HEK293T (cell line): ENCODE measurements around the gene DAP.

Source experiments
- CTCF ChIA-PET: fragments of 350-600 bp; formaldehyde crosslinking; extraction: SDS; loops from one replicate; lab custom pipeline; 2021; ENCODE audit warnings: antibody characterized with exemption, inconsistent platforms; lab: Yijun Ruan, JAX
- POLR2A ChIA-PET: fragments of 350-600 bp; formaldehyde crosslinking; extraction: SDS; loops from one replicate; lab custom pipeline; 2020; ENCODE audit warnings: antibody characterized with exemption, inconsistent platforms; lab: Yijun Ruan, JAX
- DNase-seq: peaks from one replicate; pipeline ENCODE4 v3.0.0; 2012; ENCODE audit warnings: mixed read lengths; ENCODE audit errors: extremely low spot score
- ARNT ChIP-seq: fragments of 450-650 bp; IDR thresholded peaks from 2 replicates; pipeline ENCODE4 v1.6.1; 2017; ENCODE audit warnings: mild to moderate bottlenecking
- BHLHE40 ChIP-seq: fragments of 450-650 bp; IDR thresholded peaks from 2 replicates; pipeline ENCODE4 v1.6.1; 2016; ENCODE audit warnings: mild to moderate bottlenecking, moderate library complexity, borderline replicate concordance
- CTBP1 ChIP-seq: fragments of 450-650 bp; IDR thresholded peaks from 2 replicates; pipeline ENCODE4 v1.6.1; 2016; ENCODE audit warnings: borderline replicate concordance
- ELF4 ChIP-seq: fragments of 450-650 bp; IDR thresholded peaks from 2 replicates; pipeline ENCODE4 v1.6.1; 2017; ENCODE audit warnings: antibody characterized with exemption
- FOXA1 ChIP-seq: fragments of 450-650 bp; IDR thresholded peaks from 2 replicates; pipeline ENCODE4 v1.6.1; 2016; ENCODE audit warnings: mild to moderate bottlenecking
- FOXK2 ChIP-seq: fragments of 450-650 bp; IDR thresholded peaks from 2 replicates; pipeline ENCODE4 v1.6.1; 2016; ENCODE audit warnings: mild to moderate bottlenecking
- FOXM1 ChIP-seq: fragments of 450-650 bp; IDR thresholded peaks from 2 replicates; pipeline ENCODE4 v1.6.1; 2017; ENCODE audit warnings: mild to moderate bottlenecking, borderline replicate concordance
- HDGF ChIP-seq: fragments of 450-650 bp; IDR thresholded peaks from 2 replicates; pipeline ENCODE4 v1.6.1; 2017; ENCODE audit warnings: antibody characterized with exemption, borderline replicate concordance
- L3MBTL2 ChIP-seq: fragments of 450-650 bp; conservative IDR thresholded peaks from 2 replicates; pipeline ENCODE4 v1.6.1; 2016; ENCODE audit warnings: mild to moderate bottlenecking
- LEF1 ChIP-seq: fragments of 450-650 bp; IDR thresholded peaks from 2 replicates; pipeline ENCODE4 v1.6.1; 2017; ENCODE audit warnings: mild to moderate bottlenecking, borderline replicate concordance
- NFRKB ChIP-seq: fragments of 450-650 bp; IDR thresholded peaks from 2 replicates; pipeline ENCODE4 v1.6.1; 2016; ENCODE audit warnings: mild to moderate bottlenecking, moderate library complexity
- PKNOX1 ChIP-seq: fragments of 450-650 bp; IDR thresholded peaks from 2 replicates; pipeline ENCODE4 v1.6.1; 2016
- SP1 ChIP-seq: fragments of 450-650 bp; IDR thresholded peaks from 2 replicates; pipeline ENCODE4 v1.6.1; 2017
- SUZ12 ChIP-seq: fragments of 450-650 bp; IDR thresholded peaks from 2 replicates; pipeline ENCODE4 v1.6.1; 2016; ENCODE audit warnings: mild to moderate bottlenecking
- TARDBP ChIP-seq: fragments of 450-650 bp; IDR thresholded peaks from 2 replicates; pipeline ENCODE4 v1.6.1; 2016
- ZNF384 ChIP-seq: fragments of 450-650 bp; IDR thresholded peaks from 2 replicates; pipeline ENCODE4 v1.6.1; 2016

The DAP gene

GRCh38 chr5:10655972-10656830 is 104.8 kb downstream of the DAP start:
- TF ChIP-seq BHLHE40 (no peak), CTBP1 (no peak), TARDBP (no peak), FOXK2 (no peak), FOXM1 (no peak), NFRKB (no peak), HDGF (no peak), PKNOX1 (no peak), SP1 (no peak), SUZ12 (no peak), FOXA1 (no peak), ZNF384 (no peak), L3MBTL2 (no peak)
- POLR2A ChIA-PET: no interaction called here
- no peak for DNase-seq
- CTCF ChIA-PET: no interaction called here

GRCh38 chr5:10655161-10655971 is 105.7 kb downstream of the DAP start:
- DNase-seq: no peak
- CTCF ChIA-PET: no interaction called here
- POLR2A ChIA-PET: no interaction called here
- TF ChIP-seq PKNOX1: no peak
- no peak for TF ChIP-seq ZNF384

GRCh38 chr5:10654566-10654965 is 106.5 kb downstream of the DAP start:
- ChIA-PET CTCF (no interaction called here), POLR2A (no interaction called here)
- TF ChIP-seq PKNOX1: no peak
- no peak for TF ChIP-seq BHLHE40
- TF ChIP-seq FOXM1: no peak
- no peak for TF ChIP-seq CTBP1
- TF ChIP-seq NFRKB: no peak
- TF ChIP-seq TARDBP: no peak

GRCh38 chr5:10653751-10654400 is 107.2 kb downstream of the DAP start:
- TF ChIP-seq HDGF (no peak), ARNT (no peak), FOXM1 (no peak), BHLHE40 (no peak), NFRKB (no peak), LEF1 (no peak), TARDBP (no peak), SP1 (no peak), FOXK2 (no peak), CTBP1 (no peak), ZNF384 (no peak), PKNOX1 (no peak), ELF4 (no peak), L3MBTL2 (no peak), SUZ12 (no peak)
- POLR2A ChIA-PET: no interaction called here
- DNase-seq: no peak
- CTCF ChIA-PET: no interaction called here

More at GRCh38 chr5:10654566-10654965, 106.5 kb downstream of the DAP start:
- no peak for DNase-seq

GRCh38 chr5:10653043-10653442 is 108.0 kb downstream of the DAP start:
- CTCF ChIA-PET: no interaction called here
- no peak for TF ChIP-seq FOXA1
- TF ChIP-seq HDGF: no peak
- TF ChIP-seq NFRKB: no peak
- TF ChIP-seq ARNT: no peak
- TF ChIP-seq TARDBP: no peak
- POLR2A ChIA-PET: no interaction called here
- DNase-seq: no peak

GRCh38 chr5:10652606-10653005 is 108.4 kb downstream of the DAP start:
- ChIA-PET CTCF (no interaction called here), POLR2A (no interaction called here)
- TF ChIP-seq NFRKB: no peak
- DNase-seq: no peak
